GM12874 (cell line): Measurements from ENCODE around the gene CACNA2D1.

Source experiments
- TF ChIP-seq, protein P1 (sequence below): IDR thresholded peaks from 2 replicates; pipeline ENCODE4 v1.5.1; 2011; ENCODE audit warnings: low read depth, mild to moderate bottlenecking, control low read depth, low read length, moderate library complexity; ENCODE audit not compliant: insufficient read depth

CACNA2D1 gene

DNA sequence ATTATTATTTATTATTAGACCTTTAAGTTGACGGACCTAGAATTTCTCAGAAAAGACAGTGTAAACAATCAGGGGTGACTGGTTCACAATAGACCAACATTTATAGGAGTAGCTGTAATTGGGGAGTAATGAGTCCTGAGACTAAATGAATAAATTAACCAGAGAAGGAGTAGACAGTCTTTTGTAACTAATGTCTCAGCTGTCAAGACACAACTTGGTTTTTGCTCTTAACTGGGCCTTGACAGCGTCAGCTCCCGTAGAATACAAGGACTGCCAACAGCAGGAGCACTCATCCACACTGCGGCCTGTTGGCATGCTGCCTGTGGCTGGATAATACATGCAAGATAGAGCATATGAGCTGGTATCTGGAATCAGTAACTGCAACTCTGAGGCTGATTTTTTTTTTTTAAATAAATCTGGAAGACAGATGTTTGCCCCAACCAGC is 123.9 kb downstream of the CACNA2D1 start:
- TF ChIP-seq, protein P1, sequence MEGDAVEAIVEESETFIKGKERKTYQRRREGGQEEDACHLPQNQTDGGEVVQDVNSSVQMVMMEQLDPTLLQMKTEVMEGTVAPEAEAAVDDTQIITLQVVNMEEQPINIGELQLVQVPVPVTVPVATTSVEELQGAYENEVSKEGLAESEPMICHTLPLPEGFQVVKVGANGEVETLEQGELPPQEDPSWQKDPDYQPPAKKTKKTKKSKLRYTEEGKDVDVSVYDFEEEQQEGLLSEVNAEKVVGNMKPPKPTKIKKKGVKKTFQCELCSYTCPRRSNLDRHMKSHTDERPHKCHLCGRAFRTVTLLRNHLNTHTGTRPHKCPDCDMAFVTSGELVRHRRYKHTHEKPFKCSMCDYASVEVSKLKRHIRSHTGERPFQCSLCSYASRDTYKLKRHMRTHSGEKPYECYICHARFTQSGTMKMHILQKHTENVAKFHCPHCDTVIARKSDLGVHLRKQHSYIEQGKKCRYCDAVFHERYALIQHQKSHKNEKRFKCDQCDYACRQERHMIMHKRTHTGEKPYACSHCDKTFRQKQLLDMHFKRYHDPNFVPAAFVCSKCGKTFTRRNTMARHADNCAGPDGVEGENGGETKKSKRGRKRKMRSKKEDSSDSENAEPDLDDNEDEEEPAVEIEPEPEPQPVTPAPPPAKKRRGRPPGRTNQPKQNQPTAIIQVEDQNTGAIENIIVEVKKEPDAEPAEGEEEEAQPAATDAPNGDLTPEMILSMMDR = no peak

DNA sequence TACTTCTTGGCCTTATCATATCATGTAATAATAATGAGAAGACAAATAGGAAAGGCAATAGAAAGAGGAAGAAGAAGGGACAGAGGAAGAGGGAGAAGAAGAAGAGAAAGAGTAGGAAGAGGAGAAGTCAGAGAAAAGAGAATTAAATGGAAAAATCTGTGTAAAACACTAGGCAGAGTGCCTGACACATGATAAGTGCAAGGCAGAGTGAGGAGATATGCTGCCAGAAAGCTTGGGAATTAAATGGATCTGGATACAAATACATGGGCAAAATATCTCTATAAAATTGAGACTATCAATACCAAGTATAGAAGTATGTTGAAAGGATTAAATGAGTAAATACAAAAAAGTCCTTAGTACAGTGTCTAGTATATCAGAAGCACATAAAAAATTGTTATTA is 124.8 kb downstream of the CACNA2D1 start:
- TF ChIP-seq, protein P1 = no peak

DNA sequence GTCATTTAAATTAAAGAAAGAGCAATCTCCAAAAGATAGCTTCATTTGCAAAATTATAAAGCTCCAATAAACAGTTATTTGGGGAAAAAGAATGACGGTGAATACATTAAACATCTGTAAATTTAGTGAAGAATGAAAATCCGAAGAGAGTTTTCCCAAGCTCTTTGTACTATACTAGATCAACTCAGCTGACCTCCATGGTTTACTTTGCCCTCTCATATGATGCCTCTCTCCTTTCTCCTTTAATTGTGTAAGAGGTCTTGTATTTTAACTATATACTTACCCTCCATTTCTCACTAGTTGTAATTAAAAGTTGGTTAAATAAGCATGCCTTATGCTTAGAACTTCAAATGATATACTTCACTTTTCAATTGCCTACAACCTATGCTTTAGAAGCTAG is 125.8 kb downstream of the CACNA2D1 start:
- TF ChIP-seq, protein P1 = no peak

DNA sequence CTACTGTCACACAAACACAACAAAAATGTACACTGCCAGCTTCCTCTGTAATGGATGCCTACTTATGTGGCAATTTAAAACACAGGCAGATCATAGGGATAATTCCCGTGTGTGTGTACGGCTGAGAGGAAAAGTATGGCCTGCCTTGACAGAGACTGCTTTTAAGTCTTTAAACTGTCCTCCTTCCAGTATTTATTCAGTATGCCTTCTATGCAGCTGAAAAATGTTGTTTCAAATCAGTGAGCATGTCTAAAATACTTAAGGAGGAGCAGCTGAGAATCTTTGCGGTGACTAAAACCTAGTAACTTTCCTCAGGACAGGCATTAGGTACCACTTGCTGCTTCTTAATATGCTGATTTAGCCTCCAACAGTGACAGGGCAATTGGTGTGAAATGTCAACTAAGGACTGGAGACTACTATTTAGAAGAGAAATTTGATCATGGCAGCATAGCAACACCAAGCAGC is 126.3 kb downstream of the CACNA2D1 start:
- TF ChIP-seq, protein P1 = no peak

DNA sequence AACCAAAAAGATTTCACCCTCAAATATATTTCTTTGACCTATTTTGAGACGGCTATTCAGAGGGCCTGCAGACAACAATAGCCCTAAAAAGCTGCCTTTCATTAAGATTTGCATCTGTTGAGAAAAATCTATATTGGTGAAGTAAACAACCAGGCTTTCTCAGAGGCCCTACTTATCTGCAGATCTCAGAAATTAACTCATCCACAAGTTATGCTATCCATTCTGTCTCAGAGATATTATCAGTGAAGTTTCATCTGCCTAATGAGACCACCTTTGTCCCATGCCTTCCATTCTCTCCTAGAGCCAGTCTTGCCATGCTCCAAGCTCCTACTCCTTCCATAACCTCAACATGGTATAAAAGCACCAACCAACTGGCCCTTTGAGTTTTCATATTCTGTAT is 130.3 kb downstream of the CACNA2D1 start:
- TF ChIP-seq, protein P1 = no peak

DNA sequence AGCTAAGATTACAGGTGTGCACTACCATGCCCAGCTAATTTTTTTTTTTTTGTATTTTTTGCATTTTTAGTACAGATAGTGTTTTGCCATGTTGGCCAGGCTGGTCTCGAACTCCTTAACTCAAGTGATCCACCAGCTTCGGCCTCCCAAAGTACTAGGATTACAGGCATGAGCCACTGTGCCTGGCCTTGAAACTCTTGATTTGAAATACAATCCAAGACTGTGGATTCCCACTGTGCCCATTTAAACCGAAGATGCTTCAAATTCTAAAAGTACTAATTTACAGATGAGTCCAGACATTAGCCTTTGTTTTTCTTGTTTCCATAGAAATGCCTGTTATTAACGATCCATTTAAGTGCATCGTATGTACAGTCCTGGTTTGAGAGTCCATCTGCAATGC is 130.9 kb downstream of the CACNA2D1 start:
- TF ChIP-seq, protein P1 = no peak

DNA sequence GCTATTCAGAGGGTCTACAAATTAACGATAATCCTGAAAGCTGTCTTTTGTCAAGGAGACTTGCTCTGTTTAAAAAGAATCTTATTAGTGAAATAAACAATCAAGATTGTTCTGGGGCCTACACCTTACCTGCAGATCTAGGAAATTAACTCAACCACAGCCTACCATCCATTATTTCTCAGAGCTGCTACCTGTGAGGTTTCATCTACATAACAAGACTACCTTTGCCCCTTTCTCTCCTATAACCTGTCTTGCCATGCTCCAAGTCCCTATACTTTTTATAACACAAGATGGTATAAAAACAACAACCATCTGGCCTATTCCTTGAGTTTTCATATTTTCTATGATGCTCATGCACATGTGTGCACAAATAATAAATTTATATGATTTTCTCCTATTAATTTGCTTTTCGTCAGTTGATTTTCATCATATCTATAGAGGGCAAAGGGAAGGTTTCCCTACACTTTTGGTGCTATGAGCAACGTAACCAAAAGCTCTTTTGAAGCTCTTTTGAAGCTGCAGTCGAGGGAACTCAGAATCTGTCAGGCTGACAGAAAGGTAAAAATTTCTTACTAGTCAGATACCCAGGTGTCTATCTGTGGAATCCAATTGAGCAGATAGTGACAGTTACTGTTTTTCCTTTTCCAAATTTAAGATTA is 138.1 kb downstream of the CACNA2D1 start:
- TF ChIP-seq, protein P1 = no peak
